ENCODE measurements around the gene MFSD2A. TPM values are rescaled to one million over a fixed set of nuclear protein-coding genes. Genes with fewer than 3 reads are reported as not detected.
"Not testable (repeated sequence)": the region's sequence is repeated elsewhere in the genome, so short reads cannot be mapped to it uniquely, and the experiment has no call there.

The MFSD2A gene
- polyA plus RNA-seq, 1 donor, result 0.96 TPM

DNA sequence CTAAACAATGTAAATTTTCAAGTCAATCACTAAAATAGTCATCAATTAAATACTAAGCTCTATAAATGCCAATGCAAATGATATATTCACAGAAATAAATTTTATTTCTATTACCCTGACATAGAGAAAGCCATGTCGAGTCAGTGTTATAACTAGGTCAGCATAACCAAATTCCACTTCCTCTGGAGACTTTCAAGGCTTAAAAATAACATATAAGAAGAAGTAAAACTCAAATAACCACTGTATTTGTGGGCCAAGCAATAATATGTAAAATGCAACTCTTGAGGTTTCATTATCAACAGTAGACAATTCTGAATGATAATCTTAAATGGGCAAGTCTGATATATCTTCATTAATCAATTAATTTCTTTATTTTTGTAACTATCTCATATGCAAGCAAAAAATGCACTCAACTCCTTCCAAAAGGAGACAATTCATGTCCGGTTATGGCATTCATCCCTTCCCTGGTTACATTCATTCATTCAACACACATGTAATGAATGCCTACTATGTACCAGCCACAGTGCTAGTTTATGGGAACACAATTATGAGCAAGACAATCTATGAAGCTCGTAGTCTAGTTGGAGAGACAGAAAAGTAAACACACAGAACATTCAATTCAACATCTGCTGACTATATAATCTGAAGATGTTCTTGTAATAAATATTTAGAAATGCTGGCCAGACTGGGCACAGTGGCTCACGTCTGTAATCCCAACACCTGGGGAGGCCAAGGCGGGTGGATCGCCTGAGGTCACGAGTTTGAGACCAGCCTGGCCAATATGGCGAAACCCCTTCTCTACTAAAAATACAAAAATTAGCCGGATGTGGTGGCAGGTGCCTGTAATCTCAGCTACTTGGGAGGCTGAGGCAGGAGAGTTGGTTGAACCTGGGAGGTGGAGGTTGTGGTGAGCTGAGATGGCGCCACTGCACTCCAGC, 48.5 kb downstream of the MFSD2A start:
- DNase-seq (ENCODE audit: low read depth), result no peak

DNA sequence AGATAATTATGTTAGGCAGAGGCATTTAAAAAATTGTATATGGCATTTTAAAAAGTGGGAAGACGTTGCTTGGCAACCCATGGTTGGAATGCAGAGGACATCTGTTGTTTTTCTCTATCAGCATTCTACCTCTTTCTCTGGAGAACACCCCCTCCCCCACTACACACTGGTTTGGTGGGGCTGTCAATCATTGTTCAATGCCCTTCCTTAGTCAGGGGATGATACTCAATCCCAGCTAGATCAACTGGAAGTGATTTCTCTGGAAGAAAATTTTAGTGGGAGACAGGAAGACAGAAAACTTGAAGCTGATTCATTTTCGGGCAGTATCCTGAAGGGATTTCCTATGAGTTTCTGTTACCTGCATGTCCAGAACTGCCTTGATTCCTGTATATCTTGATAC, 49.9 kb downstream of the MFSD2A start:
- no peak for DNase-seq (ENCODE audit: low read depth)

DNA sequence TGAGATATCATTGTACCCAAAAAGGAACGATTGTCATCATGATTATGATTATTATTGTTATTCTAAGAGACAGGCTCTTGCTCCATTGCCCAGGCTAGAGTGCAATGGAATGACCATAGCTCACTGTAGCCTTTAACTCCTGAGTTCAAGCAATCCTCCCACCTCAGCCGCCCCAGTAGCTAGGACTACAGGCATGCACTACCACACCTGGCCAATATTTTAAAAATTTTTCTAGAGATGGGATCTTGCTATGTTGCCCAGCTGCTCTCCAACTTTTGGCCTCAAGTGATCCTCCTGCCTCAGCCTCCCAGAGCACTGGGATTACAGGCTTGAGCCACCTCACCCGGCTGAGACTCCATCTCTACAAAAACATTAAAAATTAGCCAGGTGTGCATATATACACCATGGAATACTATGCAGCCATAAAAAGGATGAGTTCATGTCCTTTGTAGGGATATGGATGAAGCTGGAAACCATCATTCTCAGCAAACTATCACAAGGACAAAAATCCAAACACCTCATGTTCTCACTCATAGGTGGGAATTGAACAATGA, 52.6 kb downstream of the MFSD2A start:
- not testable (repeated sequence) for DNase-seq (ENCODE audit: low read depth)

DNA sequence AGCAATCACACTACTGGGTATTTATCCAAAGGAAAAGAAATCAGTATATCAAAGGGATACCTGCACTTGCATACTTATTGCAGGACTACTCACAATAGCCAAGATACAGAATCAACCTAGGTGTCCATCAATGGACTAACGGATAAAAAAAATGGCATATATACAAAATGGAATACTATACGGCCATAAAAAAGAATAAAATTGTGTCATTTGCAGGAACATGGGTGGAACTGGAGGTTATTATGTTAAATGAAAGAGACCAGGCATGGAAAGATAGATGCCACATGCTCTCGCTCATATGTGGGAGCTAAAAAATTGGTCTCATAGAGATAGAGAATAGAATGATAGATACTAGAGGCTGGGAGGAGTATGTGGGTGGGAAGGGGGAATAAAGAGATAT, 56.3 kb downstream of the MFSD2A start:
- no peak for DNase-seq (ENCODE audit: low read depth)

DNA sequence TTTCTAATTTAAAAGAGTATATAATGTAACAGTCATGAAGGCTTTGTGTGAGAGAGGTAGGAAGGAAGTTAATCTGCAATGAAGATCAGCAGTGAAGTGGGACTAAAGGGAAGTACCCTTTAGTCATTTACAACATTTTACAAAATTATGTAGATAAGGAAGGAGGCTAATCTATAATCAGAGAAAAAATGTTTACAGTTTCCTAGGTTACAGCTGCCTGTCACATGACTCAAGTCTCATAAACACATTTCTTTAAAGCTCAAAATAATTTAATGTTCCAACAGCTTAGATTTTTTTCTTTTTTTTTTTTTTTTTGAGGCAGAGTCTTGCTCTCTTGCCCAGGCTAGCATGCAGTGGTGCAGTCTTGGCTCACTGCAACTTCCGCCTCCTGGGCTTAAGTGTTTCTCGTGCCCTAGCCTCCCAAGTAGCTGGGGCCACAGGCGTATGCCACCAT, 59.3 kb downstream of the MFSD2A start:
- DNase-seq (ENCODE audit: low read depth), result no peak

DNA sequence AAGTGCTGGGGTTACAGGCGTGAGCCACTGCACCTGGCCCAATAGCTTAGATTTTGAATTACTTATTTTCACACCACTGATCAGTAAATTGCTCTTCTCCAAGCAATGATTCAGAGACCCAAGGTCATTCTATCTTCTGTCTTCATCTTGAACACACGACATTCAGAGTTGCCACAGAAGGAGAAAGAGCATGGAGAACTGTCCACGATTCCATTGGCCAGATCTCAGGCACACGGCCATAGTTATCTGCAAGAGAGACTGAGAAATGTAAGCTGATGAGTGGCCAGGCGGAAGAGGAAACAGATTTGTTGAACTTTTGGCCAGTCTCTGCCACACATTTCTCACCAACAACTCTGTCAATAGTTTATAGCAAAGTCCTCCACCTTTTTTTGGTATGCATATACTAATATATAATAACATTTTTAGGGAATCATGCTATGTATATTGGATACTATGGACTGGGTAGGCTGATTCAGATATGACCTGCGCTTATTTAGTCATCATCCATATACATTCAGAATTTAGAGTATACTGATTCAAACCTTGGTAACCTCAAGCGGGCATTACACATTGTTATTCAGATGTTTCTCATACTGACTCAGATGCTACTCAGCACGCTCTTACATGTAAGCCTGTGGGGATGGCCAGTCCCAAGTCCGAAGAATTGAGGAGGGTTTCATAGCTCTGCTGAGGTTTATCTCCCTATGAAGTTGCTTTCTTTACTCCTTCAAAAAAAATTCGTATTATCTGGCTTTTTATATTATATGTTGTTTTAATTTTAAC, 60.1 kb downstream of the MFSD2A start:
- DNase-seq (ENCODE audit: low read depth), result no peak

DNA sequence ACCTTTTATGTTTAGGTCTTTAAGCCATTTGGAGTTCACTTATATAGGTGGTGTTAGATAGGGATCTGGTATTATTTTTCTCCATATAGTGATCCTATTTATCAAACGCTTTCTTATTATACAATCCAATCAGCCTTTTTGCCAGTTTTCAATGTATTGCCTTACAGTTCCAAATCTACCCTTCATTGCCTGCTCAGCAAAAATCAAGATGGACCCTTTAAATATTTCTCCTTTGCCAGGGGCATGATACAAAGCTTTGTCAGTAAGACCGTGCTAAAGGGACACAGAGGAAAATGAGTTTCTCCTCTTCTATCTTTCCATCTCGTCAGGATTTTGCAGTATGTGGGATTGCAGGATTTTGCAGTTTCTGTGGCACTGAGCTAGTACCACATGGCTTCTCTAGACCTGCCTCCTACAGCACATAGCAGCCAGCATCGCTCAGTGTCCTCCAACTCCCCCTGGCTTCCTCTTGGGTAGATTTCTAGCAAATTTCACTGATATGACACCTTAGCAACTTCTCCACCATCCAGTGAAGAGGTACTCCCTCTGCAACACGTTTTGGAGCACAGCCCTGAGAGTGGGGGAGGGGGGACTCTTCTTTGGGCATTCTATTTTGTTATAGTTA, 63.1 kb downstream of the MFSD2A start:
- DNase-seq (ENCODE audit: low read depth), result no peak

Other genes starting within 250 kb of the MFSD2A start
- gene PPIE, start 216.3 kb upstream of the MFSD2A start, polyA plus RNA-seq (ENCODE audit: insufficient read length), result 41.7 TPM
- not detected for gene OXCT2, start 183.8 kb upstream of the MFSD2A start, polyA plus RNA-seq (ENCODE audit: insufficient read length)
- gene BMP8B, start 166.3 kb upstream of the MFSD2A start, polyA plus RNA-seq (ENCODE audit: insufficient read length), result 1.3 TPM
- gene TRIT1, start 71.6 kb upstream of the MFSD2A start, polyA plus RNA-seq (ENCODE audit: insufficient read length), result 14.3 TPM
- gene MYCL, start 53.2 kb upstream of the MFSD2A start, polyA plus RNA-seq (ENCODE audit: insufficient read length), result 2.5 TPM
- gene CAP1, start 85.6 kb downstream of the MFSD2A start, polyA plus RNA-seq (ENCODE audit: insufficient read length), result 72.1 TPM
- gene PPT1, start 142.1 kb downstream of the MFSD2A start, polyA plus RNA-seq (ENCODE audit: insufficient read length), result 35.2 TPM
- 13.3 TPM for gene RLF, start 206.2 kb downstream of the MFSD2A start, polyA plus RNA-seq (ENCODE audit: insufficient read length)

Data from forelimb muscle (tissue), 1 donor.